IPS DF 4.7 (cell line): ENCODE measurements around the gene MAP2K3.

ENCODE experiments used
- DNase-seq: peaks from one replicate; pipeline ENCODE4 v3.0.0-alpha.2; 2013; ENCODE audit warnings: low spot score; ENCODE audit errors: extremely low read depth

The MAP2K3 gene

DNA sequence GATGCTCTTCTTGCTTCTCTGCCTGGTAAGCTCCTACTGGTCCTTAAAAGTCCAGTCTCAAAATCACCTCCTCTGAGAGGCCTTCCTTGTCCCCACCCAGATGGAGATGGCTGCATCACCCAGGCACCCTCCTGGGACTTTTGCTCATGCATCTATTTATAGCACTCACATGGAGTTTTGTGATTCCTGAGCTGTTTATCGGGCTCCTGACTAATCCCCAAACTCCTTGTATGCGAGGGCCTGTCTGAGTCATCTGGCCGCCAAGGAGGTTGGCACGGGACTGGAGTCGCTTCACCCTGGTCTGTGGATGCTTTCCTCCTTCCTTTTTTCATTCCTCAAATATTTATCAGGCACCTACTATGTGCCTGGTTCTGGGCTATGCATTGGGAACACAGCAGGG is 2.3 kb upstream of the MAP2K3 start:
- DNase-seq = no peak

DNA sequence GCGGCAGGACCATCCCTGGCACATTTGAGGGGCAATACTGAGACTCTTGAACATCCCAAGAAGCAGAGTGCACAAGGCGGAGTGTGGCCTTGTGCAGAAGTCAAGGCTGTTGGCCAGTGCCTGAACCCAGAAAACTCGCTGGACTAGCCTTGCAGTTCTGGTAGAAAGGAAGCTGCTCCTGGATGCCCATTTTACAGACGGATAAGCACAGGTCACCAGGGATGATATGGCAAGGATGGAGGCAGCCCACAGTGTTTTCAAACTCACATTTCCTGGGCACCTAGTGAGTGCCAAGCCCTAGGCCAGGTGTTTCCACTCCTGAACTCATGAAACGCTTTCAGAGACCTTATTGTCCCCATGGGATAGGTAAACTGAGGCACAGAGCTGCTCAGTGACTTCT is 1.7 kb upstream of the MAP2K3 start:
- DNase-seq = no peak

DNA sequence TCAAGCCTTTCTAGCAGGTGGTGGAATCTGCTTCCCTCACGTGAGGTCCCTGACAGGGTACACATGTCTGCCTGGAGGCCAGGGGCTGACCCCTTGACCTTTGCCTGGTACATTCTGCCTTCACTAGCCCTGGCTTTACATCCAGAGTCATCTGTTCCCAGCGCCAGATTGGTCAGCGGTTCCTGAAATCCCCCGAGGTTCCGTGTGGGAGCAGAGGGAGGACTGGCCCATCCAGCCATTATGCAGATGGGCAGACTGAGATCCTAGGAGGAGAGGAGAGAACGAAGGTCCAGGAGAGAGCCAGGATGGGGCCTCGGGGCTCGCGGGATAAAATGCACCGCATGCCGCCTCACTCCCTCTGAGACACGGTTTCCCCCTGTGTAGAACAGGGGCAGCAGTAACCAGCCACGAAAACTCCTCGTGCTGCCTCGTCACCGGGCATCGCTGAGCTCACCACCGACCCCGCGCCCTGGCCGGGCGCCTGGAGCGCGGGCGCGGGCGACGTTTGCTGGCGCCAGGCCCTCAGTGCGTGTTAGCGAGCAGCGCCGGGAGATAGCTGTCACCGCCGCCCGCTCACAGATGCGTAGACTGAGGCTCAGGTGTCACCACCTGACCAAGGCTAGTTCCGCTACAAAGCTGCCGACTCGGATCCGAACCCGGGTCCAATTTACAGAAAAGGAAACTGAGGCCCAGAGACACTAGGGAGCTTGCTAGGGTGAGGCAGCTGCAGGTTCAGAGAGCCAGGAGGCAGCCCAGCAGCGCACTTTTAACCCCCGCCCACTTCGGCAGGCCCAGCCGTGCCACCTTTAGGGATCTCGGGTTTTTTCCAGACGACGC is 811 bp upstream of the MAP2K3 start:
- no peak for DNase-seq

DNA sequence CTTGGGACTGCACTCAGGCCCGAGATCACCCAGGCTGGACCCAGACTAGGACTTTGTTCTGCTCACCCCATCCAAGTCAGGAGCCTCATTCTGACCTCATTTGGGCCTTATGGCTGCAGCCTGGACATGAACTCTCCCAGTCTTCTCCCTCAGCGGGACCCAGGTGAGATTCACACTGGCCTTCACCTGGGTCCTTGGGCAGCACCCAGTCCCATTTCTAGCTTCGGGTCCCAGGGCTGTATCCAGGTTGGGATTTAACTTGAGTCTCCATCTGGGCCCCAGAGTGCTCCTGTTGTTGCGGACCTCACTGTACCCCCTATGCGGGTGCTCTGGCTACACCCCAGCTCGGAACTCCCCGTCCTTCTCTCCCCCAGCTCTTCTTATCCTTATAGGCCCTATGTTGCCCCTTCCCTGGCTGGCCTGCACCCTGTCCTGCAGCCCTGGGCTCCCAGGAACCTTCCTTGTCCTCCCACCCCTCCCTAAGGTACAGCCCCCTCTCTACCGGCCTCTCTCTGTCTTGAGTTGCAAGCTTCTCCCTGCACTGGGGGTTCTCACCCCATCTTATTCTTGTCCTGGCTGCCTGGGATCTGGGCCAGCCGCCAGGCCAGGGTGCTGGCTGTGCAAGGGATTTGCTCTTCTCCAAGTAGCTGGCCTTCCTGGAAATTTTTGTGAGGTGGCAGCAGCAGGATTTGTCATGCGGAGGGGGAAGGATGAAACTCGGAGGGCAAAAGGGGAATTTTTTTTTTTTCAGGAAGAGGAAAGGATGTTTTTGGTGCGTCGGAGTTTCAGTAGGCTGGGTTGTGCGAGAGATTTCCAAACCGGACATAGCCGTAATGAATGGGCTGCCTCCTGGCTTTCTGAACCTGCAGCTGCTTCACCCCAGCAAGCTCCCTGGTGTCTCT is 904 bp downstream of the MAP2K3 start:
- DNase-seq = no peak

DNA sequence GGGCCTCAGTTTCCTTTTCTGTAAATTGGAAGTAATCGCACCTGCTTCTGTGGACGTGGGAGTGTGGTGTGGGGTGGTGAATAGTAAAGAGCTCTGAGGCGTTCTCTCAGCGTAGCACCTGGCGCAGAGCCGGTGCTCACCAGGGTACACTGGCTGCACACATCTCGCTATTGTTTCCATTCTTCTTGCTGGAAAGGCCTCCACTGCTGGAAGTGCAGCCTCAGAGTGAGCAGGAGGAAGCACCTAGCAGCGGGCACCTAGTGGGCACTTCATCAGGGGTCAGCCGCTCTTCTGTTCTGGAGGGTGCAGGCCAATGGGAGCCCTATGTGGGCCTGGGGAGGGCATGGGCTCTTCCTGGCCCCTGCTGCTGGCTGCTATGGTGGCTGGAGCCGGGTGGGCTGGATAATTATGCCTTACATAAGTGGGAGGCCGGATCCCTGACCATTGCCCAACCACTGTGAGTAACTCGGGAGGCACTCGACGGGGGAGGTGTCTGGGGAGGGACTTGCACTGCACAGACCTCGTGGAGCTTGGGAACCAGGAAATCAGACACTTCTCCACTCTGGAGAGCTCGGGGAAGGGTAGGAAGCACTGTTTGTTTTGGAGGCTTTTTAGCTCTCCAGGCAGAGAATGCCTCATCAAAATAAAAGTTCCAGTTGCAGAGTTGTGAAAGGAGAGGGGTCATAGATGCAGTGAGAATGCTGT is 1.7 kb downstream of the MAP2K3 start:
- no peak for DNase-seq

DNA sequence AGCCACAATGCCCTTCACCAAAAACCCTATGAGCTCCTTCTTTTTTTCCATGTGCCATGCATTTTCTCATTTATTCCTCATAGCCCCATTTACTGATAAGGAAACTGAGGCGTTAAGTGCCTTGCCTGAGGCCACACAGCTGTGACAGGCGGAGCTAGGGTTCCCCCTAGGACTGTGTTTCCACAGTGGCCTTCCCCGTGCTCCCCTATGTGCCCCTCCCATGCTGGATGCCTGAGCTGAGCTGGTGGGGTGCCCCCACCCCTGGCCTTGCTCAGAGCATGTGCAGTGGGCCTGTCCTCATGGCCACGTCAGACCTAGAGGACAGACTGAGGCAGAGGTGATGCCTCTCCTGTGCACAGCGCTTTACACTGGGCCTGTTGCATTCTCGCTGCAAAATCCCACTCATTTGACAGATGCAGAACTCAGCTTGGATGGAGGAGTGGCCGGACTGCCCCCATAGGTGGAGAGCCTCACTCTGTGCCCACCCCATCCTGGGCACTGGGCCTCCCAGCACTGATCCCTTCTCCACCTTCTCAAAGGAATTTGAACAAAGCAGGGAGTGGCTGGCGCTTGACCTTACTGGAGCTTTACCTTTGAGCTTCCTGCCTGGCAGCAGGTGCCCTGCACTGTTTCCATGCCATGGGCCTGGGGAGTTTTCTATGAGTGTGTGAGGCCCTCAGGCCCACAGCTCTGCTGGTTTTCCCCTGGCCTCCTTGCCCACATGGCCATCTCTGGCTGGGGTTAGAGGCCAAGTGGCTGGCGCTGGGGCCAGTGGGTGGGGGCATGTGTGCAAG is 2.6 kb downstream of the MAP2K3 start:
- DNase-seq = no peak

DNA sequence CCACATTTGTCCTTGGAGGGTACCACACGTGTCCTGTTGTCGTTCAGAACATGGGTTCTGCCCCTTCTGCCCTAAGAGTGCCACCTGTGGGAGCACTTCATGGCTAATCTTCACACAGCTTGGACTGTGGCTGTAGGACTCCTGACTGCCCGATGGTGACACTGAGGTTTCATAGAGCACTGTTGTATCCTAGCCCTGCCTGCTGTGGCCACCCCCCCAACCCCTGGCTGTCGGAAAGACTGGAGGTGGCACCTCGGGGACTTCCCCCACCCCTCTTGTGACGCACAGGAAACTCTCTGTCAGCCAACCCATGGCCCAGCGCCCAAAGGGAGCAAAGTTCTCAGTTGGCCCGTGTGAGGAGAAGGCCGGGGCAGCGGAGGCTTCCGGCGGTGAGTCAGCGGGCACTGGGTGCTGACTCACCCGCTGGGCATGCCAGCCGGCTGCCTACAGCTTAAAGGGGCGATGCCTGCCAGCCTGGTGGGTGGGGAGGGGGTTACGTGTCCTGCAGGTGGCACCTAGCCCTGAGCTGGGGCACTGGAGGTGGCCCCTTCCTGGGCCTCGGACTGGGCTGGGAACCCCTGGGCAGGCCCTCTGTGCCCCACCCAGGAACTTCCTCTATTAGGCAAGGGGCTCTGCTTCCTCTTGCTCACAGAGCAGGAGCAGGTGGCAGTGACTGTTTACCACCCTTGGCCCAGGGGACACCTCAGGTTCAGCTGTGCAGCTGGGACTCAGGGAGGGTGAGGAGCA is 3.4 kb downstream of the MAP2K3 start:
- no peak for DNase-seq

DNA sequence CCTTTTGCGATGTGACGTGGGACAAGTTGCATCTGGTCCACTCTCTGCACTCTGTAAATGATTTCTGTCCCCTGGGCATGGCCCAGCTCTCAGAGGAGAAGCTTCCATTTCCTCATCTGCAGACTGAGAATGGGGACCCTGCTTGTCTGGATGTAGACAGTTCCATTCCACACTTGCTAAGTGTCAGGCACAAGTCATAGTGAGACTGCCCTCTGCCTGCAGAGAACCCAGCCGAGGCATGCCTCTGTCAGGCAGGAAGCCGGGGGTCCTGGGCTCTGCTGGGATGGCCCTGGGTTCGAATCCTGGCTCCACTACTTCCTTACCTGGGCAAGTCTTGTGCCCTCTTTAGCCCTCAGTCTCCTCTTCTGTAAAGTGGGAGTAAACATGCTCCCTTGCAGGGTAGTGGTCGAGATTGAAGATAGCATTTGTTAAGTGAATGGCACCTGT is 4.1 kb downstream of the MAP2K3 start:
- DNase-seq = no peak

DNA sequence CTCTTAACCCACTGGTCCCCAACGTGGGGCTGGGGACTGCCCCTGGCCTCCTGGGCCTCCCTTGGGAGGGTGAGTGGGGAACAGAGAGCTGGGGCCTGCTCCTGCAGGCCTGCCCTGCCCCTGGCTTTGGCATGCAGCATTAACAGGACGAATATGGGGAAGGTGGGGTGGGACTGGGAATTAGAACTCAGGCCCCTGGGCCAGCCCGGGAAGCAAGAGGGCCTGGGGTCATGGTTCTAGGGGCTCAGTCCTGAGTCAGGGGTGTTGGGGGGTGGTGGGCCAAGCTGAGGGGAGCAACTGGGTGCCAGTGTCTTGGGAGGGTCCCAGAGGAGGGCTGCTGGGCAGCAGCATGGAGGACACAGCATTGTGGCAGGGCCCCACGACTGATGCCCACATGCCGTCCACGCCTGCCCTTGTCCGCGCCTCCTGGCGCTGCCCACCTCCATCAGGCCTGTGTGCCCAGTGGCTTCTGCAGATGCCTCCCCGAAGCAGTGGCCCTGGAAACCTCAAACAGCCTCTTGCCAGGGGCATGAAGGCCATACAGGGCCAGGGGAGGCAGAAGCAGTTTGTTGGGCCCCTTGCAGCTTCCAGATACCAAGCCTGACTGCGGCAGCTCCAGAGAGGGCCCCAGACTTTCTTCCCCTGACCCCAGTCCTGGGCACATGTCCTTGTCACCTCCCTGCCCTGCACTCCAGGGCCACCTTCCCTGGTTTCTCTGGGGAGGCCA is 4.8 kb downstream of the MAP2K3 start:
- no peak for DNase-seq

DNA sequence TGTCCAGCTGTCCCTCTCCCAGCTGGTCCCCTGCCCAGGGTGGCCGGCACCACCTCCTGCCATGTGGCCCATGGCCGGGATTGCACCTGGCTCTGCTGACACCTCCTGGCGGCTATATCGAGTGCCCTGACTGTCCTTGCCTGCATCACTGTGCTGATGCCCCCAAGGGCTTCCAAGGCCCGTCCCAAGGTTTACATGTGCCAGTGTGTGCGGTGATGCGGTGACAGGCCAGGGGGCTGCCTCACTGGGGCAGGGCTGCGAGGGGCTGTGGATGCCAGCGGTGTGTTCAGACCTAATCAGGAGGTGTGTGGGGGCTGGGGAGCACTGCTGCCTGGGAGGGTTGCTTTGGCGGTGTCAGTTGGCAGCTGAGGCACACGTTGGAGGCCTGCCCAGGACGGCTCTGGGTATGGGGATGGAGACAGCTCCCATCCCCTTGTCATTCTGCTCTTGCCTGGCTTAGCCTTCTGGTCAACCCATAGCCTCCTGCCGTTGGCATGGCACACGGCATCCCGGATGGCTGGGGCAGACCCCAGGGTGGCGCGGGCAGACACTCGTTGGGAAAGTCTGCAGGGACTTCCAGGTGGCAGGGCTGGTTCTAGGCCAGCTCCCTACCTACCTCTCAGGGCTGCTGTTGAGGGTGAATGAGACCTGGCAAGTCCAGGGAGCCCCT is 5.5 kb downstream of the MAP2K3 start:
- no peak for DNase-seq

DNA sequence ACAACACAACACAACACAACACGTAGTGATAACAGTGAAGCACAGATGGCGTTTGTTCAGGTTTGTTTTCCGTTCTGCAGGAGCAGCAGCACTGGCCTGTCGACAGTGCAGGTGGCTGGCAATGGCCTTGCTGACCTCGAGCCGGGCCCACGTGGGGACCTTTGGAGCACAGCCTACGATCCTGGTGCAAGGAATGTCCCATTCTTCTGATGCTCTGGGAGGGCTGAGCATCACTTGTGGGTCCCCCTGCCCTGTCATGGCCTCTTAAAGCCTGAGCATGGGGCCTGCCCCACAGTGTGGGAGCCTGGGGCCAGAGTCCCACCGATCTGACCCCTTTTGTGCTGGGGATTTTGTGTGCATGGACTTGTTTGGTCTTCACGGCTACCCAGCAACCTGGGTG is 6.8 kb downstream of the MAP2K3 start:
- DNase-seq = no peak

DNA sequence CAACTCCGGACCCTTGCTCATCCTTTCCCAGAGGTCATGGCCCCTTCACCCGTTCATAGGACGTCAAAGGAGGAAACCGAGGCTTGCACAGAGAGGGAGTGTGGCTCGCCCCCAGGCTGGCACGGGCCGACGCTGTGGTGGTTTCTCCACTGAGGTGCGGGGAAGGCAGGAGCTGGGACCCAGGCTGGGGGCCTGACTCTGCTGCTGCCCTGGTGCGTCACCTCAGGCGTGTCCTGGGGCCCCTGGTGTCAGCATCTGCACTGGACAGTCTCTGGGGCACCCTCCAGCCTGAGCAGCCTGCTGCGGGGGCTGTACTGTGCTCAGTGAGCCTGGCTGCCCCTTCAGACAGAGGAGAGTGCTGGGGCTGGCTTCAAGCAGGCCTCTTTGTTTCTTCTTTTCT is 7.4 kb downstream of the MAP2K3 start:
- no peak for DNase-seq

DNA sequence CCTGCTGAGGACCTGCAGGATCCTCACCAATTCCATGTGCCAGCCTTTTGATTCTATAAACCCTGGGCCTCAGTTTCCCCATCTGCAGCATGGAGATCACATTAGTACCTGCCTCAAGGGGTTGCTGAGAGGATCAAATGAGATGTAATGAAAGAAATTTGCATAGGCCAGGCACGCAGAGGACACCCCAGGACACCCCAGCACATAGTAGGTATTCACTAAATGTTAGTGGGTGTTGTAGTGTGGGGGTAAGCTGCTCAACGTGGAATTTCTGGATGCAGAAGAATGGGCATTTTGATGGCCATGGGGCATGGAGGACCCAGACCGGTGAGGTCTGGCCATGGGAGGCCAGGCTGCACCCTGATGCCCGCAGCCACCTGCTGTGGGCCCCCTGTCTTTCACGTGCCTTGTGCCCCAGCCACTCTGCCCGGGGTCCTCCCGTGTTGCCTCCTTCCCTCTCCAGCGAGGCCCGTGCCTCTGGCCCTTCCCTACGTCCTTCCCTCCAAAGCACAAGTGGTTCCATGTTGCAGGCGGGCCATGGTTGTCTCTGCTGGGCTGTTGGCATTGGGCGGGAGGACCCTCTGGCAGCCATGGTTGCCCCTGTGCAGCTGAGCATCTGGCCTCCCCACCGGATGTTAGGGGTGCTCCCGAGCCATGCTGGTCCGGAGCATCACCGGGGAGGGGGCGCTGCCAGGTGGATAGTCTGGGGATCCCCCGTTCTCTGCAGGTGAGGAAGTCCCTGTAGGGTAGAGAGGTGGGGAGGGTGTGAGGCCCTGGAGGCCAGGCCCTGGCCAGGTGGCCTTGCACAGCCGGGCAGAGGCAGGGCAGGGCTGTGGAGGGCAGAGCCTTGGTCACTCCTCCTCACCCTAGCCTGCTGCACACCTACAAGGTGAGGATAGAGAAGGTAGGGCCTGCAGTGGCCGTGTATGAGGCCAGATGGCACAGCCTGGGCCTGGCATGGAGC is 8.6 kb downstream of the MAP2K3 start:
- DNase-seq = no peak

DNA sequence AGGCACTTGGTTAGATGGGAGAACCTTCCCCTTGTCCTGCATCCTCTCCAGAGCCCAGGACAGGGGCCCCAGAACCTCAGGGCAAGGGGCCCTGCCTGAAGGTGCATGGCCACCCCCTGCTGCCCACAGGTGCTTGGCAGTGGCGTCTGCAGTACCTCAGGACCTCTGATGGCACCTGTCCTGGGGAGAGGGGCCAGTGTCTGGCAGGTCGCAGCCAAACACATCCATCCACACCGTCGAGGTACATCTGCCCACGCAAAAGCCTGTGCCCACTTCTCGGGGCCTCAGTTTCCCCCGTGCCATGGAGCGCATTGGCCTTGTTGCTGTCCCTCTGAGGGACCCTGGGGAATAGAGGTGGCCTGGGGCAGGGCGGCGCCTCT is 9.3 kb downstream of the MAP2K3 start:
- no peak for DNase-seq

DNA sequence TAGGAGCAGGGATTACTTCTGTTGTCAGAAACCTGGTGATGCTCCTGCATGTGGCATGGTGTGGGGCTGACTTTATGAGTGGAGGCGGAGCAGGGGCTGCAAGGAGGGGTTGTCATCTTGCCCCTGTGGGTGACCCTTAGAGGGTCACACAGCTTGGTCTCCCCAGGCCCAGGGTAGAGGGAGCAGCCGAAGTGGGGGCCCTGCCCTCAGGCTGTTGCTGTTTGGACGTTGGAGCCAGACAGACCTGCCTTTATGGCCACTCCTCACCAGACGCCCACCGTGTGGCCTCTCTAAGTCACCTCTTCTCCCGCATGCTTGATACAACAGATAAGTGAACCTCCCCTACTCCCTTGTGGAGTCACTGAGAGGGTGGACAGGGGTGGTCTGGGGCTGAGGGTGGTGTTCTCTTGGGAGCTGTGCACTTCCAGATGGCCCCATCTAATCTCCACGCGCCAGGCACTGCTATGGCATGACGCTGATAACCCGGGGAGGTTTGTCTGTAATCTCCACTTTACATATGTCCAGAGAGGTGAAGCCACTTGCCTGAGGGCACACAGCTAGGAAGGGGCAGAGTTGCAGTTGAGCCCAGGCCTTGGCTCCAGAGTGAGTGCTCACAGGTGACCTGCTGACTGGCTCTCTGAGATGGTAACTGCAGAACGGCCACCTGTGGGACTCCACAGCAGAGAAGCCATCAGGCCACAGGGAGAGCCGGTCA is 10.0 kb downstream of the MAP2K3 start:
- DNase-seq = no peak

DNA sequence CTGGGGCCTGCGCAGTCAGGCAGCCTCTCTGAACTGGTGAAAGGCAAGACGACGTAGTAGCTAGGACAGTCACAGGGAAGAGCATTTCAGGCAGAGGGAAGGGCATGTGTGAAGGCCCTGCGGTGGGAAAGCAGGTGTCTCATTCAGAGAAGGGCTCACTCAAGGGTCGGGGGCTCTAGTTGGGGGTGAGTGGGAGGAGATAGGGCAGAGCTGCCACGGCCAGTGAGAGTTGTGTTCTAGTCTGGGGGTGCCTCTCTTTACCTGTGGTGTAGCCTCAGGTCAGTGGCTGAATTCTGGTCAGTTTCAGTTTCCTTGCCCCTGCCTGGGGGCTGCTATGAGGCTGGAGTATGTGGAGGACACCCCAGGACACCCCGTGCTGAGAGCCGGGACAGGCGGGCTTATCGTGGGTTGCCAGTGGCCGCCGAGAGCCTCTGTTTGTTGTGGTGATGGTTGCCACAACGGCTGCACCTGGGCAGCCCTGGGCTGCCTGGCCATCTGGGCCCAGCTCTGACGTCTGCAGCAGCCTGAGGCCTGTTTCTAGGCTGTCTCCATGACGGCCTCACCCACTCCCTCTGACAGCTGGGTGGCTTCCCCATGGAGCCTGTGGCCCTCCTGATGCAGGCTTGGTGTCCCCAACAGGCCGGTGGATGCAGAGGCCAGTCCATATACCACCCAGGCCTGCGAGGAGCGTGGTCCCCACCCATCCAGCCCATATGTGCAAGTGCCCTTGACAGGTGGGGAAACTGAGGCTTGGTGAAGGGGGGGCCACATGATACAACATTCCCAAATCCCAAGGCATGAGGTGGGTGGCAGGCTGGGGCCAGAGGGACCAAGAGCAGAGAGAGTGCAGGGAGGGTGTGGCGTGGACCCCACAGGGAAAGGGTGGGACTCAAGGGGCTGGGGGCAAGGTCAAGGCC is 10.8 kb downstream of the MAP2K3 start:
- DNase-seq = no peak
